Mesenchymal stem cell (in vitro differentiated cells and primary cell): Measurements from ENCODE around the gene PODXL2.

ENCODE experiments used
- DNase-seq: peaks from one replicate; pipeline ENCODE4 v3.0.0-alpha.2; 2013
- H2AFZ ChIP-seq: one replicate; pipeline ENCODE4 v1.6.1; 2013; ENCODE audit warnings: low read depth, mild to moderate bottlenecking, control low read depth, inconsistent platforms, low read length, moderate library complexity
- H2AK5ac ChIP-seq: 2 replicates; pipeline ENCODE4 v1.6.1; 2013; ENCODE audit warnings: low read length, moderate library complexity, mild to moderate bottlenecking, inconsistent platforms; ENCODE audit not compliant: severe bottlenecking
- H2BK120ac ChIP-seq: one replicate; pipeline ENCODE4 v1.6.1; 2013; ENCODE audit warnings: low read depth, mild to moderate bottlenecking, inconsistent platforms, low read length, moderate library complexity
- H2BK12ac ChIP-seq, 2 experiments: one replicate each; pipeline ENCODE4 v1.6.1; 2013; ENCODE audit warnings: inconsistent platforms in 2 of 2, low read length in 2 of 2, mild to moderate bottlenecking in 2 of 2, moderate library complexity in 2 of 2, control low read depth in 1 of 2
- H2BK15ac ChIP-seq: one replicate; pipeline ENCODE4 v1.6.1; 2013; ENCODE audit warnings: mild to moderate bottlenecking, low read depth, inconsistent platforms; ENCODE audit not compliant: poor library complexity, severe bottlenecking
- H2BK5ac ChIP-seq: 2 replicates; pipeline ENCODE4 v1.6.1; 2013; ENCODE audit warnings: low read depth, mild to moderate bottlenecking, low read length, control low read depth, inconsistent platforms; ENCODE audit not compliant: poor library complexity, severe bottlenecking
- H3K14ac ChIP-seq, 2 experiments: one replicate each; pipeline ENCODE4 v1.6.1; 2013; ENCODE audit warnings: inconsistent platforms in 2 of 2, low read length in 2 of 2, control low read depth in 1 of 2, mild to moderate bottlenecking in 1 of 2, moderate library complexity in 1 of 2
- H3K18ac ChIP-seq, 2 experiments: one replicate each; pipeline ENCODE4 v1.6.1; 2013; ENCODE audit warnings: inconsistent platforms in 2 of 2, low read length in 2 of 2, control low read depth in 1 of 2, low read depth in 1 of 2, mild to moderate bottlenecking in 1 of 2
- H3K23ac ChIP-seq, 2 experiments: one replicate each; pipeline ENCODE4 v1.6.1; 2013; ENCODE audit warnings: inconsistent platforms in 2 of 2, low read length in 2 of 2, mild to moderate bottlenecking in 2 of 2, moderate library complexity in 2 of 2, control low read depth in 1 of 2
- H3K27ac ChIP-seq: 2 replicates; pipeline ENCODE4 v1.5.1; 2013; ENCODE audit warnings: mild to moderate bottlenecking, moderate library complexity, low read length, control low read depth, inconsistent platforms; ENCODE audit not compliant: poor library complexity, severe bottlenecking
- H3K27me3 ChIP-seq, 2 experiments: 2 replicates each; pipeline versions ENCODE4 v1.6.1 to v1.7.0; 2013; ENCODE audit warnings: low read length in 2 of 2, mild to moderate bottlenecking in 2 of 2, moderate library complexity in 2 of 2, control low read depth in 1 of 2, inconsistent platforms in 1 of 2; ENCODE audit not compliant: control insufficient read depth in 1 of 2, insufficient read depth in 1 of 2
- H3K36me3 ChIP-seq, 2 experiments: 2 replicates each; pipeline versions ENCODE4 v1.6.1 to v1.7.0; 2013; ENCODE audit warnings: low read length in 2 of 2, control low read depth in 1 of 2, inconsistent platforms in 1 of 2, low read depth in 1 of 2, mild to moderate bottlenecking in 1 of 2; ENCODE audit not compliant: insufficient read depth in 2 of 2, control insufficient read depth in 1 of 2
- H3K4ac ChIP-seq, 2 experiments: one replicate each; pipeline ENCODE4 v1.6.1; 2013; ENCODE audit warnings: inconsistent platforms in 2 of 2, low read length in 2 of 2, mild to moderate bottlenecking in 2 of 2, moderate library complexity in 2 of 2, control low read depth in 1 of 2, low read depth in 1 of 2
- H3K4me1 ChIP-seq: 2 replicates; pipeline ENCODE4 v1.6.1; 2013; ENCODE audit warnings: low read depth, low read length, control low read depth; ENCODE audit not compliant: control insufficient read depth, insufficient read depth
- H3K4me2 ChIP-seq: 2 replicates; pipeline ENCODE4 v1.6.1; 2013; ENCODE audit warnings: low read length, mild to moderate bottlenecking, inconsistent platforms; ENCODE audit not compliant: poor library complexity, severe bottlenecking
- H3K4me3 ChIP-seq, 2 experiments: 2 replicates each; pipeline versions ENCODE4 v1.5.1 to v1.7.0; 2013; ENCODE audit warnings: low read length in 2 of 2, mild to moderate bottlenecking in 2 of 2, control low read depth in 1 of 2, low read depth in 1 of 2; ENCODE audit not compliant: insufficient read depth in 1 of 2
- H3K79me1 ChIP-seq: replicated peaks from 2 replicates; pipeline ENCODE4 v1.6.1; 2013; ENCODE audit warnings: mild to moderate bottlenecking, control low read depth, low read length, inconsistent platforms; ENCODE audit not compliant: poor library complexity, severe bottlenecking
- H3K9ac ChIP-seq: 2 replicates; pipeline ENCODE4 v1.7.0; 2013; ENCODE audit warnings: mild to moderate bottlenecking, low read length, moderate library complexity
- H3K9me3 ChIP-seq: 2 replicates; pipeline ENCODE4 v1.7.0; 2013; ENCODE audit warnings: mild to moderate bottlenecking, low read length; ENCODE audit not compliant: control insufficient read depth
- H4K8ac ChIP-seq: one replicate; pipeline ENCODE4 v1.6.1; 2013; ENCODE audit warnings: inconsistent platforms, mild to moderate bottlenecking, low read length, moderate library complexity
- H4K91ac ChIP-seq: one replicate; pipeline ENCODE4 v1.6.1; 2013; ENCODE audit warnings: mild to moderate bottlenecking, low read length, inconsistent platforms
- whole genome bisulfite sequencing: methylation state at CpG from one replicate; pipeline ENCODE4 v1.1.7; 2013; ENCODE audit warnings: mixed read lengths; 5-methylcytosine and 5-hydroxymethylcytosine counted together

Gene PODXL2

DNA sequence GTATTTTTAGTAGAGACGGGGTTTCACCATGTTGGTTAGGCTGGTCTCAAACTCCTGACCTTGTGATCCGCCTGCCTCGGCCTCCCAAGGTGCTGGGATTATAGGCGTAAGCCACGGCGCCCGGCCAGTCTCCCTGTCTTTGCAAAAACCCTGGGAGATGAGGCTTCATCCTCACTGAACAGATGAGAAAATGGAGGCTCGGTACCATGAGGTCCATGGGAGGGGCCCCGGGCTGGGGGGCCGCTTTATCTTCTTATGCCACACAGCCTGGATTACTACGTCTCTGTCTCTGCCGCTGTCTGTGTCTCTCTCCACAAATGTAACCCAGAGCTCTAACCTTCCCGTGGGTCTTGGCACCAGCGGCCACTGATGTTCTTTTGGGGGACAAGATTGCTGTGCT is 82.9 kb downstream of the PODXL2 start:
- Histone ChIP-seq H3K18ac (no peak overlapping the region), H3K79me1 (peaks cover 52% of the 10 kb centered on the region), H3K27me3 (no peaks in the 10 kb centered on the region), H2AFZ (no peak overlapping the region), H3K9ac (no peak overlapping the region), H3K4ac (no peak overlapping the region), H3K4me2 (no peak overlapping the region), H2BK5ac (no peak overlapping the region), H4K8ac (no peak overlapping the region), H4K91ac (no peak overlapping the region), H3K4me3 (no peak overlapping the region), H3K36me3 (peaks cover 69 to 76% of the 10 kb centered on the region in 2 experiments), H2BK12ac (no peak overlapping the region), H3K4me1 (peaks cover 30% of the 10 kb centered on the region), H2BK15ac (no peak overlapping the region), H3K9me3 (no peaks in the 10 kb centered on the region), H2BK120ac (no peak overlapping the region), H2AK5ac (no peak overlapping the region), H3K27ac (no peak overlapping the region), H3K14ac (no peak overlapping the region), H3K23ac (no peak overlapping the region)
- 98% methylated on average over 14 of the region's 14 CpGs for WGBS
- no peak for DNase-seq

DNA sequence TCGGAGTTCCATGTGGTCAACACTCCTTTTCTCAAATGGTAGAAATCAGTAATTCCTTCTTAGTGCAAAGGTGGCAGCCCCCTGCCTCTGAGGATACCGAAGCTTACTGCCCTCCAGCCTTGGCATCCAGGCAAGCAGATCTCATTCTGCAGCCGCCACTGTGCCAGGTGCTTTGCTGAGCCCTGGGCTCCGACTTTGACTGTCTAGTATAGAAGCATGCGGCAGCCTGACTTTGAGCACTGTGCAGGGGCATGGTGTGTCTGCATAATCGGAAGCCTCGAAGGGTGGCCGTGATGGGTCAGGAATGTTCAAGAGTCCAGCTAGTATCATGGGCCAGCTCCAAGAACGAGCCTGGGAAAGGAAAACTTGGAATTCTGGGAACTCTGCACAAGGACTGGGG is 83.5 kb downstream of the PODXL2 start:
- Histone ChIP-seq H2AFZ (no peak overlapping the region), H3K4me3 (no peak overlapping the region), H3K4ac (no peak overlapping the region), H3K14ac (no peak overlapping the region), H4K91ac (no peak overlapping the region), H2BK120ac (no peak overlapping the region), H4K8ac (no peak overlapping the region), H3K79me1 (peaks cover 53% of the 10 kb centered on the region), H3K18ac (no peak overlapping the region), H3K4me2 (no peak overlapping the region), H2BK12ac (no peak overlapping the region), H3K9me3 (no peaks in the 10 kb centered on the region), H2BK15ac (no peak overlapping the region), H3K4me1 (peaks cover 28% of the 10 kb centered on the region), H3K9ac (no peak overlapping the region), H3K27ac (no peak overlapping the region), H3K27me3 (no peaks in the 10 kb centered on the region), H3K23ac (no peak overlapping the region), H2AK5ac (no peak overlapping the region), H3K36me3 (peaks cover 70% of the 10 kb centered on the region in 2 experiments), H2BK5ac (no peak overlapping the region)
- DNase-seq: no peak
- 87% methylated on average over 9 of the region's 9 CpGs for WGBS

GRCh38 chr3:127712881-127713771 is 84.1 kb downstream of the PODXL2 start:
- Histone ChIP-seq H2AFZ (no peak overlapping the region), H2BK12ac (no peak overlapping the region), H2BK5ac (no peak overlapping the region), H3K36me3 (peaks cover 65 to 70% of the 10 kb centered on the region in 2 experiments), H3K18ac (no peak overlapping the region), H2AK5ac (no peak overlapping the region), H2BK120ac (no peak overlapping the region), H3K27ac (no peak overlapping the region), H3K4me2 (no peak overlapping the region), H3K27me3 (no peaks in the 10 kb centered on the region), H4K8ac (no peak overlapping the region), H3K4ac (no peak overlapping the region), H3K9ac (no peak overlapping the region), H3K4me1 (peaks cover 23% of the 10 kb centered on the region), H3K23ac (peak overlapping the region in 1 of 2 experiments; percentile 63), H2BK15ac (no peak overlapping the region), H3K79me1 (peaks cover 53% of the 10 kb centered on the region), H4K91ac (no peak overlapping the region), H3K9me3 (no peaks in the 10 kb centered on the region), H3K4me3 (no peak overlapping the region), H3K14ac (no peak overlapping the region)
- no peak for DNase-seq
- WGBS: 93% methylated on average over 9 of the region's 9 CpGs

DNA sequence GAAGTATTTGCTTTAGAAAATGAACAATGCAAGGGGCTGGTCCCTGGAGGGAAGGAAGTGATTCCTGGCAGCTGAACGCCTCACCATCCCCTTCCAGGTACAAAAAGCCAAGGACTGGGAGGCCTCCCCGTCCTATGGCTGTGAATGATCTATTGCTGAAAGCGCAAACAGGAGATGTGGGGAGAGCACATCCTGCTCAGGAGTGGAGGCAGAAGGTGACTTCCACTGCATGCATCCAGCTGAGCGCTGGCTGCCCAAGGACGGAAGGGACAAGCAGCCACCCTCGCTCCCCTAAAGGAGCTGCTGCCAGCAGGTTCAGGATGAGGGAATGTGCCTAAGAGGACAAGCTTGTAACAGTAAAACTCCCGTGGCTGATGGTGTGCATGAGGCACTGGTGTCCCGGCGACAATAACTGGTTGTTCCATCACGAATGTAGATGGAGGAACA is 85.2 kb downstream of the PODXL2 start:
- Histone ChIP-seq H3K4me2 (no peak overlapping the region), H3K23ac (no peak overlapping the region), H3K27ac (no peak overlapping the region), H4K91ac (no peak overlapping the region), H2BK15ac (no peak overlapping the region), H3K4me1 (peaks cover 22% of the 10 kb centered on the region), H3K14ac (peak overlapping the region in 1 of 2 experiments; percentile 20), H3K4ac (no peak overlapping the region), H2AK5ac (no peak overlapping the region), H3K79me1 (peaks cover 49% of the 10 kb centered on the region), H3K4me3 (no peak overlapping the region), H2BK120ac (no peak overlapping the region), H3K27me3 (no peaks in the 10 kb centered on the region), H2AFZ (no peak overlapping the region), H3K18ac (no peak overlapping the region), H3K36me3 (peaks cover 61 to 78% of the 10 kb centered on the region in 2 experiments), H3K9me3 (no peaks in the 10 kb centered on the region), H3K9ac (no peak overlapping the region), H2BK5ac (no peak overlapping the region), H4K8ac (no peak overlapping the region), H2BK12ac (no peak overlapping the region)
- 83% methylated on average over 10 of the region's 10 CpGs for WGBS
- no peak for DNase-seq
